VCaP (cell line): Measurements from ENCODE around the gene FOXS1.

Source experiments
- H3K27ac ChIP-seq: fragments of 450-650 bp; 2 replicates; pipeline ENCODE4 v1.5.1; 2017
- TF ChIP-seq, protein P1 (sequence below): fragments of 450-650 bp; conservative IDR thresholded peaks from 2 replicates; pipeline ENCODE4 v1.5.1; 2017; ENCODE audit warnings: mild to moderate bottlenecking, moderate library complexity

Gene FOXS1

DNA sequence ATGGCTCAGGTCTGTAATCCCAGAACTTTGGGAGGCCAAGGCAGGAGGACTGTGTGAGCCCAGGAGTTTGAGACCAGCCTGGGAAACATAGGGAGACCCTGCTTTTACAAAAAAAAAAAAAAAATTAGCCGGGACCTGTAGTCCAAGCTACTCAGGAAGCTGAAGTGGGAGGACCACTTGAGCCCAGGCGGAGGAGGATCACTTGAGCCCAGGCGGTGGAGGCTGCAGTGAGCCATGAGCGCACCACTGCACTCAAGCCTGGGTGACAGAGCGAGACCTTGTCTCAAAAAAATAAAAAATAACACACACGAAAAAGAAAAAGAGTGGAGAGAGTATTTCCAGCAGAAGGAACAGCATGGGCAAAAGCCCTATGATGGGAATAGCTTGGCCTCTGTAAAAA, 27.0 kb upstream of the FOXS1 start:
- no peak overlapping the region for H3K27ac ChIP-seq
- TF ChIP-seq, protein P1, sequence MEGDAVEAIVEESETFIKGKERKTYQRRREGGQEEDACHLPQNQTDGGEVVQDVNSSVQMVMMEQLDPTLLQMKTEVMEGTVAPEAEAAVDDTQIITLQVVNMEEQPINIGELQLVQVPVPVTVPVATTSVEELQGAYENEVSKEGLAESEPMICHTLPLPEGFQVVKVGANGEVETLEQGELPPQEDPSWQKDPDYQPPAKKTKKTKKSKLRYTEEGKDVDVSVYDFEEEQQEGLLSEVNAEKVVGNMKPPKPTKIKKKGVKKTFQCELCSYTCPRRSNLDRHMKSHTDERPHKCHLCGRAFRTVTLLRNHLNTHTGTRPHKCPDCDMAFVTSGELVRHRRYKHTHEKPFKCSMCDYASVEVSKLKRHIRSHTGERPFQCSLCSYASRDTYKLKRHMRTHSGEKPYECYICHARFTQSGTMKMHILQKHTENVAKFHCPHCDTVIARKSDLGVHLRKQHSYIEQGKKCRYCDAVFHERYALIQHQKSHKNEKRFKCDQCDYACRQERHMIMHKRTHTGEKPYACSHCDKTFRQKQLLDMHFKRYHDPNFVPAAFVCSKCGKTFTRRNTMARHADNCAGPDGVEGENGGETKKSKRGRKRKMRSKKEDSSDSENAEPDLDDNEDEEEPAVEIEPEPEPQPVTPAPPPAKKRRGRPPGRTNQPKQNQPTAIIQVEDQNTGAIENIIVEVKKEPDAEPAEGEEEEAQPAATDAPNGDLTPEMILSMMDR = no peak

DNA sequence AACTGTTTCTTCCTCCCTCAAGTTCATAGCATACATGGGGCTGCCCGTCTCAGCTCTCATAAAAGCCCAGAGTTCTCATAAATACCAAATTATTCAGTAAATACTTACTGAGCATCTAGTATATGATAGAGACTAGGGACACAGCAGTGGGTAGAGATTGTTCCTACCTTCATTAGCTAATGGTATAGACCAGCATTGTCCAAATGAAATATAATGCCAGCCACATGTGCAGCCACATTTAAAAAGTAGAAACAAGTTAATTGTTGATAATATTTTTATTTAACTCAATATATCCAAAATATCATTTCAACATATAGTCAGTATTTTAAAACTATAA, 26.2 kb upstream of the FOXS1 start:
- H3K27ac ChIP-seq = no peak overlapping the region
- TF ChIP-seq, protein P1 = no peak

DNA sequence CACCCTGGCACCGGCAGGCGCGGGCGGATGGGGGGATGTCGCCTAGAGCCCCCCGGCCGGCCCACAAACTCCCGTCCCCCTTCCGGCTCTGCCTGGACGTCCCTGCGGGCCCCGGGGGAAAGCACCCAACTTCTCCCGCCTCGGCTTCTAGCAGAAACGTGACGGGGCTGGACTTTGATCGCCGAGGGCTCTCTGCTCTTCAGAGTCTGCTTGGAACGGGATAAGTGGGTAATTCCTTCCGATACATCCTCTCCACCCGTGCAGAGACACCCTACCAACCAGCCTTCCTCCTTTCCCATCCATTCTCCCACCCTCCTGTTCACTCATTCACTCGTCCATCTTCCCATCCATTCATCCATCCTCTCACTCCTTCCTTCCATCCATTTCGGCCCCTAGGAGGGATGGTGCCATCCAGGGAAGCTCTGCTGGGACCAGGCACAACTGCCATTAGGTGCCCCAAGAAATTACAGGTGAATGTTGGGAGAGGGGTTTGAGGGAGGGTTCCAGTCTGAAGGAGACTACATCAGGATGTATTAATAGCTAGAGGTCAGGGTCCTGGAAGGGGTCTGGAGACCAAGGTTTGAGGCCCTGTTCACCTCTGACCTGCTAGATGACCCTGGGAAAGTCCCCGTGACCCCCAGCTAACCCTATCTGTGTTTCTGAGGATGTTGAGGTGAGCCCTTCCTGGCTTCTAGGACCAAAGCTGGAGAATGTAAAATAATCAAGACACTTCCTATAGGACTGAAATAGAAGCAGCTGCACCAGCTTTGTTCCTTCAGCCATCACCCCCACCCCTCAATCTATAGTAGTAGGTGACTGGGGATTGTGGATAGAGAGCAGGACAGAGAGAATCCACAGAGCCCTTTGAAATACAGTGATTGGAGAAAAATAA, 25.6 kb upstream of the FOXS1 start:
- TF ChIP-seq, protein P1 = no peak
- peak overlapping the region; percentile 65; the same call in 1 of the 2 replicates for H3K27ac ChIP-seq

DNA sequence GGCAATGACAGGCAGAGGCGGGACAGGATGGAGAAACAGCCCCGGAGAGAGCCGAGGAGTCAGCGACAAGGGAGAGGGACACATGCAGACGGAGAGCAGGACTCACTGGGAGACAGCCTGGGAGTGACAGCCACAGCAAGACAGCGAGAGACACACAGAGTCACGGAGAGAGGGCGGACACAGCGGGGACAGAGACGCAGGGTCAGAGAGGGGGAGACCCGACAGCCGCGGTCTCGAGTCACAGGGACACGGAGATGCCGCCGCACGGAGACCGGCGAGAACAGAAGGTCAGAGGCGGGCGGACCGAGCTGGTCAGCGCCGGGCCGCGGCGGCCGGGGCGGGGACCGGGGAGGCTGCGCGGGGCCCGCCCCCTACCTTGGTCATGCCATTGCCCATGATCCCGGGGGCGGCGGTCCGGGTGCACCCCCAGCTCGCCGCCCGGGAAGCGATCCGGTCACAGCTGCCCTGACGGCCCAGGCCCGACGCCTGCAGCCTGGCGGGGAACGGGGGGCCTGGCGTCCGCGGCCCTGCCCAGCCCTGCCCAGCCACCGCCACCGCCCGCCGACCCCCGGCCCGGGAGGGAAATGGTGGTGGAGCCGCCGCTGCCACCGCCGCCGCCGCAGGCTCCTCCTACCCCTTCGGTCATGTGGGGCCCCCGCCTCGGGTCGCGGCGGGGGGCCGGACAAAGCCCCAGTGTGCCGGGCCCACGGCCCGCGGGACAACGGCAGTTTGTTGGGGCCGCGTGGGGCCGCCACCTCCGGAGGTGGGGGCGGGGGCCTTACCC, 24.7 kb upstream of the FOXS1 start, which contains the start of the genes DUSP15 and TTLL9:
Gene DUSP15 (minus strand): TSS at position 586 of the 784 bp plus-strand sequence. CDS start 190 bp downstream, at position 396.
Gene TTLL9 (plus strand): TSS at position 693 of the 784 bp plus-strand sequence. CDS start 493 bp downstream, outside the sequence.
- TF ChIP-seq, protein P1 = no peak
- peak within 1 kb of the TSS; percentile 65; the same call in 1 of the 2 replicates for H3K27ac ChIP-seq

DNA sequence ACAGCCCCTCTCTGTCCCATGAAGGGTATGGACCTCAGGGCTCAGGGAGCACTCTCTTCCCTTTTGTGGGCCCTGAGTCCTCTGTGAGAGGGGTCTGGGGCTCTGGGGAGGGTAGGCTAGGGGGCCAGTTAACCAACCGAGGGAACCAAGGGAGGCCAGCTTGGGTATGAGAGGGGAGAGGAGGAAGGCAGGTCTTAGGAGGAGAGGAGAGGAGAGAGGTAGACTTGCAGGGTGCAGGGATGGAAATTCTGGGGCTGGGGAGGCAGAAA, 24.2 kb upstream of the FOXS1 start:
- H3K27ac ChIP-seq = peak overlapping the region; percentile 65; the same call in 1 of the 2 replicates
- TF ChIP-seq, protein P1 = no peak

DNA sequence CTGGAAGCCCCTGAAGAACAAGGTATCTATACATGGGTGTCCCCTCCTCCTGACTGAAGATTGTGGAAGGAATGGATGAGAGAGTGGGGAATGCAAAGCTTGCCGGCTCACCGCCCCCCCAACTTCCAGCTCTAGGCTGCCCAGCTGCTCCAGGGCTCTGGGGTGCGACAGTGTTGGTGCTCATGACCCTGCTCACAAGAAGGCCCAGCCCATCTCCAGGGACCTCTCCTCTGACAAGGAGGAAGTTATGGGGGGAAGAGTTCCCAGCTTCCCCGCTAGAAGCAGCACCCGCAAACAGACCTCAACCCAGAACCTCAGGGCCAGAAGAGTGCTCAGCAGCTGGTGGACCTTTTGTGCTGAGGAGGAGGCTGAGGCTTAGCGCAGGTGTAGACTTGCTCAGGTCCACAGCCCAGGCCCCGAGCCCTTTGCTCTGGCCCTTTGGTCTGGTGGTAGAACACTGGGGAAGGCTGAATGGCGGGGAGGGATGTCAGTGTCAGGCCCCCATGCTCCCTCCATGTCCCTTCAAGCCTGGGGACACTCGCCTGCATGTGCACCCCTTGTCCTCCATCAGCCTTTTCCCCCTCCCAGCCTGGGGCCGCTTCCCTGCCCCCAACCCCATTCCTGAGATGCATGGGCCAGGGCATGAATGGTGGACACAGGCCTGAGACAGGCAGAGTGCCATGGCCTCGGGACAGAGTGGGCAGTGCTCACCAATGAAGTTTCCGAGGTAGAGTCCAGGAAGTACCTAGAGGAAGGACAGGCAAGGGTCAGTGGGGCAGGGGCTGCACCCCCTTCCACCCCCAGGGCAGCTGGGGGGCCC, 23.7 kb upstream of the FOXS1 start:
- TF ChIP-seq, protein P1 = no peak
- no peak overlapping the region; the same call in 1 of the 2 replicates for H3K27ac ChIP-seq
